NCI-H2171 (cell line): Measurements from ENCODE around the gene GMPR2.
"Not testable (repeated sequence)": the region's sequence is repeated elsewhere in the genome, so short reads cannot be mapped to it uniquely, and the experiment has no call there.

Experiments
- DNase-seq: peaks from one replicate; lab custom pipeline; 2025; lab: John Stamatoyannopoulos, UW

The GMPR2 gene

DNA sequence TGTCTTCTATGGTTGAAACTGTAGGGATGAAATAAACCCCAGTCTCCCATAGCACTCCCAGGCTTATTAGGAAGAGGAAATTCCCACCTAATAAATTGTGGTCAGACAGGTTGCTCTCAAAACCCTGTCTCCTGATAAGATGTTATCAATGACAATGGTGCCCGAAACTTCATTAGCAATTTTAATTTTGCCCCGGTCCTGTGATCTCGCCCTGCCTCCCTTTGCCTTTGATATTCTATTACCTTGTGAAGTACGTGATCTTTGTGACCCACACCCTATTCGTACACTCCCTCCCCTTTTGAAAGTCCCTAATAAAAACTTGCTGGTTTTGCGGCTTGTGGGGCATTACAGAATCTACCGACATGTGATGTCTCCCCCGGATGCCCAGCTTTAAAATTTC lies 30.2 kb upstream of the GMPR2 start:
- not testable (repeated sequence) for DNase-seq

- DNase-seq, result not testable (repeated sequence)
Observed at GRCh38 chr14:24203249-24203886, 29.4 kb upstream of the GMPR2 start.

DNA sequence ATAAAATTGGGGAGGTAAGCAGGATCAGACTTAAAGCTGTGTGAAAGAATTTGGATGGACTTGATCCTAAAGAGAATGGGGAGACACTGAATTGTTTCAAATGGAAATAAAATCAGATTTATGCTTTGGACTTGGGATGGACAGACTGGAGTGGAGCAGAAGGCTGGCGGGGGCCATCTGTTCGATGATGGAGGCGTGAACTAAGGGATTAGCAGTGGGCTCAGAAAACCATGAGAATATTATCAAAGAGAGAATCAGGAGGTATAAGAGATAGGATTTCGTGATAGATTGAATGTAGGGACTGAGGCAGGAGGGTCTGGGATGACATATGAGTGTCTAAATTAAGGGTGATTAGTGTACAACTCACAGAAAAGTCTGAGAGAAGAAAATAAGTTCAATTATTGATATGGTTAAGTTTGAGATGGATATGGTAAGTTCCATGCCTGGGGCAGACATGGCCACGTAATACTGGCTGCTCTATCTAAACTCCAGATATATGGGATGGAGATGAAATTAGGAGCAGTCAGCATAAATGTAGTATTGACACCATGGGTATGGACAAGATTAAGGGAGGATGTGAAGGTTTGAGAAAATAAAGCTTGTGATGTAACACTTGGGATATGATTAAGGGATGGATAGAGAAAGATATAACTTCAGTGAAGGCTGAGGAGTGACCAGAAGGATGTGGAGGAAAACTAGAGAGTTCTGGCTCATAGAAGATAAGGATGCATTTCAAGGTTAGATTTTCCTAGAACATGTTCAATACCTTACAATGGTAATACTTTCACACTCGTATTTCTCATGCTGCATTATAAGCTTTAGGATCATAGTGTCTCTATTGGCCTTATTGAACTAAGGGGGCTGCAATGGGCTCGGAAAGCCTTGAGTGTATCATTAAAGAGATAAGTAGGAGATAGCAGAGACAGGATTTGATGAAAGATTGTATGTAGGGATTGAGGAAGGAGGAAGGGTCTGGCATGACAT lies 28.3 kb upstream of the GMPR2 start:
- DNase-seq, result no peak

- no peak for DNase-seq
Observed at GRCh38 chr14:24206260-24207103, 26.2 kb upstream of the GMPR2 start.

- DNase-seq, result no peak
Observed at GRCh38 chr14:24207104-24207551, 25.6 kb upstream of the GMPR2 start.

- DNase-seq, result no peak
Observed at GRCh38 chr14:24207625-24208024, 25.1 kb upstream of the GMPR2 start.

DNA sequence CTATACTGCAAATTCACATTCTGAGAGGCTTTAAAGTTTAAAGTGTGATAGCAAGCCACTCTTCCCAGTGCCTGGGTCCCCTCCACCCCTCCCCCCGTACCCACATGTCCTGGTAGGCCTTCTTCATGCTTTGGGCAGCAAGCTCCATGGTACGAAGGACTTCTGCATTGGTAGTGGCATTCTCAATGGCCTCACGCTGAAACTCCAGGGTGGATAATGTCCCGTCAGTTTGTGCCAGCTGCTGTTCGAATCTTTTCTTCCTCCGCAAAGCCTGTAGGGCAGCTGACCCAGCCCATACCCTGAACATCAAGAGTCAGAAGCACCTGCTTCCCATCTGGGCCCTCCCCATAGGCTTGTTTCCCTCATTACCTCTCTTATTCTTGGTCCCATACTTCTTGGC lies 21.4 kb upstream of the GMPR2 start:
- DNase-seq, result no peak

DNA sequence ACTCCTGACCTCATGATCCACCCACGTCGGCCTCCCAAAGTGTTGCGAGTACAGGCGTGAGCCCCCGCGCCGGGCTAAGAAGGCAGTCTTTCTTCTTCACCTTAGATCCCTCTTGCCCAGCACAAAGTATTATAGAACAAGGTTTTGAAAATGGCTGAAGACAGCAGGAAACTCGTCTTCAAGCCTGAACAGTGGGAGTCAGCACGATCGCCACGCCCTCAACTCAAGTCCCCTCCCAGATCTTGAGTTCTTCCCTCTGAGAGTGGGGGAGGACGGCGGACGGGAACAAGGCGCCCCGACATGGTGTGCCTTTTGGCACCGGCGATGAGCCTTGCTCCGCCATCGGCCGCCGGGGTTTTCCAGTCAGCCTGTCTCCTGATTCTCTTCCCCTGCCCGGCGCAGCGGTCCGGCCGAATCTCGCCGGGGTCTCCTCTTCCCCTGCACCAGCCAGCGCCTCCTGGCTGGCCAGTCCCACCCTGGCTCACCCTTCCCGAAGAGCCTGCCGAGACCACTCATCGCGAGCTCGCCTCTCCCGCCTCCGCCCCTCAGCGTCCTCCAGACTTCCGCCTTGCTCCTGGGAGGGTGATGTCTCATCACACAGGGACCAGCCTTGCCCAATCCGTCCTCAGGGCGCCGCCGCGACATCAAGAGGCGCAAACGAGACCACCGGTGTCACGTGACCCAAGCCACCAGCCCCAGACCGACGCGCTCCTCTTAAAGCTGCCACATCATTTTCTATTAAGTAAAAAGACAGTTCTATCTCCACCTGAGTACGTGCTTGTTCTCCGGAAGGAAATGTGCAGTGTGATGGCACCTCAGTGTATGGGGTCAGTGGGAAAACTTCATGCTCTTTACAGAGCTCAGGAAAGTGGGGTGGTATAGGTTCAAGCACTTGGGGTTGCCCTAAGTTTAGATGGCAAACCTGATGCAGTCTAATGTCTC lies 19.5 kb upstream of the GMPR2 start, which contains the start of gene CHMP4A:
Gene CHMP4A, minus strand, starts transcription at position 565 of the 942 bp plus-strand sequence. Its CDS starts 49 bp downstream, at position 516.
- DNase-seq, result peak; percentile 99

GRCh38 chr14:24213866-24214662 lies 18.7 kb upstream of the GMPR2 start:
- DNase-seq, result no peak

DNA sequence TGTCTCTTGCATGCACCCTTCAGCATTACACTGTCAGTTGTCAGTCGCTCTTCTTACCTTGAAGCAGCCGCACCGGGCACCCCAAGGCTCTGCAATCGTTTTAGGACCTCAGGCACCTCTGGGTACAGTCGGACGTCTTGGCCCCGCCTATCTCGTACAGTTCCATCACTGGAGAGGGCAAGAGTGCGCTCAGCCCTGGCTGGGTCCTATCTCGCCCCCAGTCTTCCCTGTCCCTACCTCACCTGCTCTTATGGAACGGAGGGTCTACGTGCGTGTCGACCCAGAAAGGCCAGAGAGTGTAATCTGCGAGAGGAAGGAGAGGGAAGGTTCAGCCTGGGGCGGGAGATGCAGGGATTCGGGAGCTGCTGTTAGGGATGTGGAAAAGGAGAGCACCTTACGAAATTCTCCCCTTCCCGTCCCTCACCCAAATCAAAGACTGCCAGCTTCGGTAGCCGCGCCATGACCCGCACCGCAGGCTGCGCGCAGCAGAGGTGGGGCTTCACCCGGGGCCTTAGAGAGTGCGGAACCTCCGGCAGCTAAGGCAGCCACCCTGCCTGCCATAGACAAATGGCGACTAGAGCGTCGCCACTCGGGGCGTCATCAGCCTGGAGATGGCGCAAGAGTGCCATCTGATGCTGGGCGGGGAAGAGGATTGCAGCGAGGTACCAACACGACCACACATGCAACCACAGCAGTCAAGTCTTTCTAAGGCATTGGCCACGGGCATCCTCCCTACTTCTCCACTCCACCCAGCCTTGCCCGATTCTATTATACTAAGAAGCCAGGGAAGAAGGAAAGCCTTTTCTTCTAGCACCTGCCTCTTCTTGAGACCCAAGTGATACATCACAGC lies 17.0 kb upstream of the GMPR2 start, which contains the start of gene MDP1:
Gene MDP1, minus strand, starts transcription at position 572 of the 850 bp plus-strand sequence. Its CDS starts 111 bp downstream, at position 461.
- DNase-seq, result peak; percentile 89

DNA sequence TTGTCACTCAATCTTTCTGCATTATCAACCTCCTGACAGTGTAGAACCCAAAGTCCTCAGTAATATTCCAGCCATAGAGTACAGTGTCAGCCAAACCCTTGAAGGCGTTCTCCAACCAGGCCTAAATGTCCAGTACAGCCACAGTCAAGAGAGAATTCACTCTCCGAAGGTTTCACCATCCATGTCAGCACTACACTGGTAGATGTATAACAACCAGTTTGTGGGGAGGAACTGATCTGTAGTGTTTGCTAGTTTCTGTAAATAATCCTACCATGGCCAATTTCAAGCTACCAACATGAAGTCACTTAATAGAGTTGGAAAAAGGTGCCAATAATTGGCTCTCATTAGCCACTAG lies 16.4 kb upstream of the GMPR2 start:
- DNase-seq, result no peak

DNA sequence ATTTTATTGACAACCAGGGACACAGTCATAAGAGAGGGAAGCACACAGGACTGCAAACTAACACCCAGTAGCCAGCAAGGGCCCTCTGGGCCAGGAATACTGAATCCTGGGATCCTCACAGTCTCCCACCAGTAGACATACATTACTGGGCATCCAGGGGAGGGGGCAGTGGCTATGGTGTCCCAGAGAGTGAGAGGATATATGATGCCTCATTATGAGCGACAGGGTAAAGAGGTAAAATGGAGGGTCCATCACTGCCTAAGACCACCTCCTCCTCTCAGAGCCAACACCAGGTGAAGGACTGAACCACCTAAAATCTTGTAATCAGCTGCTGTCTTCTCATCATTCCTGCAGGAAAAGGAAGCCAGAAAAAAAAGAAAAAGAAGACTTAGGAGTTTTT lies 15.9 kb upstream of the GMPR2 start:
- not testable (repeated sequence) for DNase-seq

DNA sequence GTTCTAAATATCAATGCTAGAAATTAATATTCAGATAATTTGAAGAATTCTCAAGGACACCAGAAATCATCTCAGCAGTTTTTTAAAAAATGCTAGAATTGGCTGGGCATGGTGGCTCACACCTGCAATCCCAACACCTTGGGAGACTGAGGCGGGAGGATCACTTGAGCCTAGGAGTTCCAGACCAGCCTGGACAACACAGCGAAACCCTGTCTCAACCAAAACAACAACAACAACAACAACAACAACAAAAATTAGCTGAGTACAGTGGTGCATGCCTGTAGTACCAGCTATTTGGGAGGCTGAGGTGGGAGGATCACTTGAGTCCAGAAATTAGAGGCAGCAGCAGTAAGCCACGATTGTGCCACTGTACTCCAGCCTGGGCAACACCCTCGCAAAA lies 13.6 kb upstream of the GMPR2 start:
- no peak for DNase-seq

GRCh38 chr14:24219521-24219920 lies 13.2 kb upstream of the GMPR2 start:
- DNase-seq, result no peak

- DNase-seq, result not testable (repeated sequence)
Observed at GRCh38 chr14:24222987-24223386, 9.7 kb upstream of the GMPR2 start.

- DNase-seq, result no peak
Observed at GRCh38 chr14:24224618-24225071, 8.1 kb upstream of the GMPR2 start.

- DNase-seq, result no peak
Observed at GRCh38 chr14:24226473-24226872, 6.3 kb upstream of the GMPR2 start.

GRCh38 chr14:24228902-24229301 lies 3.8 kb upstream of the GMPR2 start:
- no peak for DNase-seq
